Astrocyte (in vitro differentiated cells and primary cell): Measurements from ENCODE around the gene ELANE. TPM values are rescaled to one million over a fixed set of nuclear protein-coding genes. Genes with fewer than 3 reads are reported as not detected.
"Not testable (repeated sequence)": the region's sequence is repeated elsewhere in the genome, so short reads cannot be mapped to it uniquely, and the experiment has no call there.

Experiments used
- DNase-seq: peaks from one replicate; pipeline ENCODE4 v3.0.0-alpha.2; 2010; ENCODE audit warnings: low read depth
- FAIRE-seq: peaks from 2 replicates; lab custom pipeline; 2011; peaks lifted over from hg19 to GRCh38; lab: Jason Lieb, UNC
- H2AFZ ChIP-seq: 2 replicates; pipeline ENCODE4 v1.6.0; 2012; ENCODE audit warnings: low read depth, low read length, inconsistent platforms
- H3K27ac ChIP-seq: 2 replicates; pipeline ENCODE4 v1.5.1; 2011; ENCODE audit warnings: low read depth, low read length, inconsistent platforms
- H3K27me3 ChIP-seq: 2 replicates; pipeline ENCODE4 v1.6.0; 2011; ENCODE audit warnings: low read length, inconsistent platforms; ENCODE audit not compliant: insufficient read depth
- H3K36me3 ChIP-seq: 2 replicates; pipeline ENCODE4 v1.5.1; 2011; ENCODE audit warnings: low read length, inconsistent platforms; ENCODE audit not compliant: insufficient read depth
- H3K4me1 ChIP-seq: 2 replicates; pipeline ENCODE4 v1.5.1; 2011; ENCODE audit warnings: low read length, inconsistent platforms; ENCODE audit not compliant: insufficient read depth
- H3K4me2 ChIP-seq: 2 replicates; pipeline ENCODE4 v1.6.0; 2012; ENCODE audit warnings: low read length, inconsistent platforms
- H3K4me3 ChIP-seq: 2 replicates; pipeline ENCODE4 v1.5.1; 2011; ENCODE audit warnings: low read depth, mild to moderate bottlenecking, low read length, inconsistent platforms; ENCODE audit not compliant: insufficient read depth
- H3K79me2 ChIP-seq: 2 replicates; pipeline ENCODE4 v1.6.0; 2012; ENCODE audit warnings: mild to moderate bottlenecking, low read length, inconsistent platforms; ENCODE audit not compliant: insufficient read depth
- H3K9ac ChIP-seq: 2 replicates; pipeline ENCODE4 v1.6.0; 2012; ENCODE audit warnings: mild to moderate bottlenecking, low read length, inconsistent platforms
- H3K9me3 ChIP-seq: 2 replicates; pipeline ENCODE4 v1.5.1; 2012; ENCODE audit warnings: low read depth, mild to moderate bottlenecking, low read length, inconsistent platforms; ENCODE audit not compliant: insufficient read depth
- H4K20me1 ChIP-seq: 2 replicates; pipeline ENCODE4 v1.6.0; 2012; ENCODE audit warnings: low read length, inconsistent platforms; ENCODE audit not compliant: insufficient read depth
- H3K27ac Mint-ChIP-seq: one replicate; pipeline ENCODE4 v1.8.0; 2021; ENCODE audit warnings: mild to moderate bottlenecking, mixed read lengths; ENCODE audit not compliant: unreplicated experiment
- H3K27me3 Mint-ChIP-seq: one replicate; pipeline ENCODE4 v1.8.0; 2021; ENCODE audit warnings: low read depth, mixed read lengths; ENCODE audit not compliant: unreplicated experiment
- H3K36me3 Mint-ChIP-seq: one replicate; pipeline ENCODE4 v1.8.0; 2021; ENCODE audit warnings: low read depth, mixed read lengths; ENCODE audit not compliant: unreplicated experiment
- H3K4me1 Mint-ChIP-seq: one replicate; pipeline ENCODE4 v1.8.0; 2021; ENCODE audit warnings: low read depth, mixed read lengths; ENCODE audit not compliant: unreplicated experiment
- H3K4me3 Mint-ChIP-seq: one replicate; pipeline ENCODE4 v1.8.0; 2021; ENCODE audit warnings: mild to moderate bottlenecking, moderate library complexity, mixed read lengths; ENCODE audit not compliant: unreplicated experiment
- H3K9me3 Mint-ChIP-seq: one replicate; pipeline ENCODE4 v1.8.0; 2021; ENCODE audit warnings: mild to moderate bottlenecking, mixed read lengths; ENCODE audit not compliant: unreplicated experiment
- EZH2 ChIP-seq: IDR thresholded peaks from 2 replicates; pipeline ENCODE4 v1.6.1; 2012; ENCODE audit warnings: mild to moderate bottlenecking, low read length, inconsistent platforms; ENCODE audit not compliant: insufficient read depth
- total RNA-seq: library from RNA; stranded (reverse); gene quantifications from 2 replicates; pipeline ENCODE4 v1.2.1, GENCODE V29; 2021
- TF ChIP-seq, protein P1 (sequence below): IDR thresholded peaks from 2 replicates; pipeline ENCODE4 v1.5.1; 2011; ENCODE audit warnings: low read depth, mild to moderate bottlenecking, inconsistent platforms, low read length, moderate library complexity; ENCODE audit not compliant: insufficient read depth

The ELANE gene
- total RNA-seq, 1 donor from 2014 or later = not detected

GRCh38 chr19:844546-844971 is 7.5 kb upstream of the ELANE start:
- Histone ChIP-seq H3K9me3 (no peaks in the 10 kb centered on the region), H3K79me2 (no peaks in the 10 kb centered on the region), H3K27me3 (peaks cover 22% of the 10 kb centered on the region), H3K4me3 (no peak overlapping the region), H4K20me1 (no peaks in the 10 kb centered on the region), H3K4me2 (no peak overlapping the region), H3K36me3 (no peaks in the 10 kb centered on the region), H3K4me1 (no peaks in the 10 kb centered on the region), H2AFZ (no peak overlapping the region), H3K9ac (no peak overlapping the region), H3K27ac (no peak overlapping the region)
- FAIRE-seq (no peak), DNase-seq (no peak)
- H3K27ac Mint-ChIP-seq = no peak overlapping the region
- no peaks in the 10 kb centered on the region for H3K9me3 Mint-ChIP-seq
- TF ChIP-seq, protein P1, sequence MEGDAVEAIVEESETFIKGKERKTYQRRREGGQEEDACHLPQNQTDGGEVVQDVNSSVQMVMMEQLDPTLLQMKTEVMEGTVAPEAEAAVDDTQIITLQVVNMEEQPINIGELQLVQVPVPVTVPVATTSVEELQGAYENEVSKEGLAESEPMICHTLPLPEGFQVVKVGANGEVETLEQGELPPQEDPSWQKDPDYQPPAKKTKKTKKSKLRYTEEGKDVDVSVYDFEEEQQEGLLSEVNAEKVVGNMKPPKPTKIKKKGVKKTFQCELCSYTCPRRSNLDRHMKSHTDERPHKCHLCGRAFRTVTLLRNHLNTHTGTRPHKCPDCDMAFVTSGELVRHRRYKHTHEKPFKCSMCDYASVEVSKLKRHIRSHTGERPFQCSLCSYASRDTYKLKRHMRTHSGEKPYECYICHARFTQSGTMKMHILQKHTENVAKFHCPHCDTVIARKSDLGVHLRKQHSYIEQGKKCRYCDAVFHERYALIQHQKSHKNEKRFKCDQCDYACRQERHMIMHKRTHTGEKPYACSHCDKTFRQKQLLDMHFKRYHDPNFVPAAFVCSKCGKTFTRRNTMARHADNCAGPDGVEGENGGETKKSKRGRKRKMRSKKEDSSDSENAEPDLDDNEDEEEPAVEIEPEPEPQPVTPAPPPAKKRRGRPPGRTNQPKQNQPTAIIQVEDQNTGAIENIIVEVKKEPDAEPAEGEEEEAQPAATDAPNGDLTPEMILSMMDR = no peak
- TF ChIP-seq EZH2 = no peak
- H3K4me3 Mint-ChIP-seq = no peak overlapping the region
- H3K27me3 Mint-ChIP-seq = peaks cover 29% of the 10 kb centered on the region
- H3K36me3 Mint-ChIP-seq = no peaks in the 10 kb centered on the region
- no peaks in the 10 kb centered on the region for H3K4me1 Mint-ChIP-seq

DNA sequence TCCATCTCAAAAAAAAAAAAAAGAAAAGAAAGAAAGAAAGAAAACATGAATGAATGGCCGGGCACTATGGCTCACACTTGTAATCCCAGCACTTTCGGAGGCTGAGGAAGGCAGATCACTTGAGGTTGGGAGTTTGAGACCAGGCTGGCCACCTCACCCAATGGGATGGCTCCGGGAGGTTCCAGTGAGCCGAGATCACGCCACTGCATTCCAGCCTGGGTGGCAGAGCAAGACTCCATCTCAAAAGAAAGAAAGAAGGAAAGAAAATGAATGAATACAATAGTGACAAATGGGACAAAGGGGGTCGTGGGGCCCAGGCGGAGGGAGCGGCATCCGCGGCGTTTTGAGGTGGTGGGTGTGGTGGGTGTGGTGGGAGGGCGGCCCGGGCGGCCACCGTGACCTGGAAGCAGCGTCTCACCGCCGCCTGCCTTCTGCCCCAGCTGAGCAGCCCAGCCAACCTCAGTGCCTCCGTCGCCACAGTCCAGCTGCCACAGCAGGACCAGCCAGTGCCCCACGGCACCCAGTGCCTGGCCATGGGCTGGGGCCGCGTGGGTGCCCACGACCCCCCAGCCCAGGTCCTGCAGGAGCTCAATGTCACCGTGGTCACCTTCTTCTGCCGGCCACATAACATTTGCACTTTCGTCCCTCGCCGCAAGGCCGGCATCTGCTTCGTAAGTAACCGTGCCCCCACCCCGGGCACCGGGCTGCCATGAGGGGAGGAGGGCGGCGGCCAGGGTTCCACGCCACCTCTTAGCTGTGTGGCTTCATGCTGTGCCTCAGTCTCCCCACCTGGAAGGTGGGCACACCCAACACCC is 6.2 kb upstream of the ELANE start:
- Mint-ChIP-seq H3K4me3 (no peak overlapping the region), H3K4me1 (no peaks in the 10 kb centered on the region), H3K27ac (peak overlapping the region; percentile 44), H3K9me3 (no peaks in the 10 kb centered on the region), H3K36me3 (no peaks in the 10 kb centered on the region), H3K27me3 (peaks cover 30% of the 10 kb centered on the region)
- FAIRE-seq (no peak), DNase-seq (no peak)
- no peak overlapping the region for H3K4me2 ChIP-seq
- no peak overlapping the region for H2AFZ ChIP-seq
- H4K20me1 ChIP-seq = no peaks in the 10 kb centered on the region
- no peak overlapping the region for H3K27ac ChIP-seq
- no peaks in the 10 kb centered on the region for H3K9me3 ChIP-seq
- no peaks in the 10 kb centered on the region for H3K4me1 ChIP-seq
- TF ChIP-seq EZH2 = no peak
- TF ChIP-seq, protein P1 = no peak
- no peaks in the 10 kb centered on the region for H3K36me3 ChIP-seq
- peaks cover 22% of the 10 kb centered on the region for H3K27me3 ChIP-seq
- H3K79me2 ChIP-seq = no peaks in the 10 kb centered on the region
- H3K4me3 ChIP-seq = no peak overlapping the region
- H3K9ac ChIP-seq = no peak overlapping the region

- Histone ChIP-seq H3K9me3 (no peaks in the 10 kb centered on the region), H3K27ac (no peak overlapping the region), H2AFZ (no peak overlapping the region), H3K4me2 (no peak overlapping the region), H3K36me3 (no peaks in the 10 kb centered on the region), H3K4me3 (no peak overlapping the region), H3K9ac (no peak overlapping the region), H3K4me1 (no peaks in the 10 kb centered on the region), H4K20me1 (no peaks in the 10 kb centered on the region), H3K27me3 (peaks cover 16% of the 10 kb centered on the region), H3K79me2 (no peaks in the 10 kb centered on the region)
- no peak for DNase-seq
- H3K4me3 Mint-ChIP-seq = no peak overlapping the region
- no peaks in the 10 kb centered on the region for H3K36me3 Mint-ChIP-seq
- H3K4me1 Mint-ChIP-seq = no peaks in the 10 kb centered on the region
- H3K9me3 Mint-ChIP-seq = no peaks in the 10 kb centered on the region
- H3K27ac Mint-ChIP-seq = no peak overlapping the region
- TF ChIP-seq EZH2 = no peak
- TF ChIP-seq, protein P1 = no peak
- H3K27me3 Mint-ChIP-seq = peaks cover 23% of the 10 kb centered on the region
- no peak for FAIRE-seq
Measured at GRCh38 chr19:848386-848921, 3.6 kb upstream of the ELANE start.

DNA sequence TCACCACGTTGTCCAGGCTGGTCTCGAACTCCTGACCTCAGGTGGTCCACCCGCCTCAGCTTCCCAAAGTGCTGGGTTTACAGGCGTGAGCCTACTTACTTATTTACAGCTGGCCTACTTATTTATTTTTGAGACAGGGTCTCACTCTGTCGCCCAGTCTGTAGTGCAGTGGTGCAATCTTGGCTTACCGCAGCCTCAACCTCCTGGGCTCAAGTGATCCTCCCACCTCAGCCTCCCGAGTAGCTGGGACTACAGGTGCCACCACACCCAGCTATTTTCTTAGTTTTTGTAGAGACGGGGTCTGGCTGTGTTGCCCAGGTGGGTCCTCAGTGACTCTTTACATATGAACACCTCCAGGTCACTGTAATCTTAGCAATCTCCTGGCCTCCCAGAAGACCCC is 2.9 kb upstream of the ELANE start:
- not testable (repeated sequence) for H2AFZ ChIP-seq, H3K36me3 ChIP-seq, H3K9me3 ChIP-seq, H3K4me2 ChIP-seq, FAIRE-seq, H3K4me1 ChIP-seq, H3K36me3 Mint-ChIP-seq, H3K9me3 Mint-ChIP-seq, DNase-seq, H3K4me1 Mint-ChIP-seq, H3K27ac ChIP-seq, H3K9ac ChIP-seq, H3K79me2 ChIP-seq, H4K20me1 ChIP-seq, H3K4me3 Mint-ChIP-seq, H3K4me3 ChIP-seq
- Mint-ChIP-seq H3K27ac (peak overlapping the region; percentile 26), H3K27me3 (peaks cover 23% of the 10 kb centered on the region)
- peaks cover 13% of the 10 kb centered on the region for H3K27me3 ChIP-seq
